ENCODE measurements around the gene KLC4. TPM values are rescaled to one million over a fixed set of nuclear protein-coding genes. Genes with fewer than 3 reads are reported as not detected.
"Not testable (repeated sequence)": the region's sequence is repeated elsewhere in the genome, so short reads cannot be mapped to it uniquely, and the experiment has no call there.

The KLC4 gene
- total and polyA plus RNA-seq, 12 donors, result 17.9 to 43.7 (median 28.3) TPM

DNA sequence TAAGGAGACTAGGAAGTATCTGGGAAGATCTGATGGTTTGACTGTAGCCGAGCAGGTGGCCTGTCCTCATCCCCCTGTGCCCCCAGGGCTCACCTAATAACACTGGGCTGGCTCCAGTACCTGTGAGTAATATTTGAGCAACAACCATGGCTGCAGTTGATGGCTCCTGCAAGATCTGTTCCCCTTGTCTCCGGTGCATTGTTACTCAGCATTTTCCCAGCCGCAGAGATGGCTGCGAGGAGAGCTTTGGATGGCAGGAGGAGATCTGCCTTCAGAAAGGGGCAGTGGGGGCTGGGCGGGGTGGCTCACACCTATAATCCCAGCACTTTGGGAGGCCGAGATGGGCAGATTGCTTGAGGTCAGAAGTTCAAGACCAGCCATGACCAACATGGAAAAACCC is 55.9 kb downstream of the KLC4 start:
- WGBS, 2 donors, result 88 to 98% methylated on average over 6 of the region's 6 CpGs
- Histone ChIP-seq H3K9me3 (no peaks in the 10 kb centered on the region), H3K27ac (no peak overlapping the region), H3K27me3 (no peaks in the 10 kb centered on the region), H3K4me1 (peaks cover 0 to 23% (median 10%) of the 10 kb centered on the region in 9 donors), H3K36me3 (no peaks in the 10 kb centered on the region), H3K4me3 (no peak overlapping the region)
- TF ChIP-seq, protein P1, sequence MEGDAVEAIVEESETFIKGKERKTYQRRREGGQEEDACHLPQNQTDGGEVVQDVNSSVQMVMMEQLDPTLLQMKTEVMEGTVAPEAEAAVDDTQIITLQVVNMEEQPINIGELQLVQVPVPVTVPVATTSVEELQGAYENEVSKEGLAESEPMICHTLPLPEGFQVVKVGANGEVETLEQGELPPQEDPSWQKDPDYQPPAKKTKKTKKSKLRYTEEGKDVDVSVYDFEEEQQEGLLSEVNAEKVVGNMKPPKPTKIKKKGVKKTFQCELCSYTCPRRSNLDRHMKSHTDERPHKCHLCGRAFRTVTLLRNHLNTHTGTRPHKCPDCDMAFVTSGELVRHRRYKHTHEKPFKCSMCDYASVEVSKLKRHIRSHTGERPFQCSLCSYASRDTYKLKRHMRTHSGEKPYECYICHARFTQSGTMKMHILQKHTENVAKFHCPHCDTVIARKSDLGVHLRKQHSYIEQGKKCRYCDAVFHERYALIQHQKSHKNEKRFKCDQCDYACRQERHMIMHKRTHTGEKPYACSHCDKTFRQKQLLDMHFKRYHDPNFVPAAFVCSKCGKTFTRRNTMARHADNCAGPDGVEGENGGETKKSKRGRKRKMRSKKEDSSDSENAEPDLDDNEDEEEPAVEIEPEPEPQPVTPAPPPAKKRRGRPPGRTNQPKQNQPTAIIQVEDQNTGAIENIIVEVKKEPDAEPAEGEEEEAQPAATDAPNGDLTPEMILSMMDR (IDR thresholded peaks at IDR 0.05), result no peak
- intact Hi-C loops (cut with DNase I), result no loop called here
- ATAC-seq (no peak), DNase-seq (no peak)

DNA sequence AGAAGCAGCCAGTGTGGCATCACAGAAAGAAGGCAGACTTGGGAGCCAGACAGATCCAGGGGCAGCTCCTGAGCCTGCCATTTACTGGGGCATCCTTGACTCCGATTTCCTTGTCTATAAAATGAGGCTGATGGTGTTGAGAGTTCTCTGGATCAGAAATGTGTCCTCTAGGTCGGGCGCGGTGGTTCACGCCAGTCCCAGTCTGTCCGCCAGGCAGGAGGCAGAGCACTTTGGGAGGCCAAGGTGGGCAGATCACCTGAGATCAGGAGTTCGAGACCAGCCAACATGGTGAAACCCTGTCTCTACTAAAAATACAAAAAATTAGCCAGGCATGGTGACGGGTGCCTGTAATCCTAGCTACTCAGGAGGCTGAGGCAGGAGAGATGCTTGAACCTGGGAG is 58.0 kb downstream of the KLC4 start:
- peaks cover 0 to 40% (median 20%) of the 10 kb centered on the region in 9 donors for H3K4me1 ChIP-seq
- H3K36me3 ChIP-seq; H3K9me3 ChIP-seq; intact Hi-C loops (cut with DNase I); H3K27ac ChIP-seq; ATAC-seq; H3K27me3 ChIP-seq; H3K4me3 ChIP-seq; DNase-seq: not testable (repeated sequence)
- 87 to 96% methylated on average over 8 of the region's 8 CpGs for WGBS, 2 donors

GRCh38 chr6:43119482-43119881 is 60.1 kb downstream of the KLC4 start:
- 61 to 70% methylated on average over 4 of the region's 4 CpGs for WGBS, 2 donors
- Histone ChIP-seq H3K9me3 (no peaks in the 10 kb centered on the region), H3K27ac (no peak overlapping the region), H3K36me3 (no peaks in the 10 kb centered on the region), H3K4me1 (peaks cover 0 to 49% (median 20%) of the 10 kb centered on the region in 9 donors), H3K4me3 (no peak overlapping the region), H3K27me3 (no peaks in the 10 kb centered on the region)
- no peak for DNase-seq
- TF ChIP-seq, protein P1 (IDR thresholded peaks at IDR 0.05), result no peak
- no peak for ATAC-seq
- intact Hi-C loops (cut with DNase I), result no loop called here

DNA sequence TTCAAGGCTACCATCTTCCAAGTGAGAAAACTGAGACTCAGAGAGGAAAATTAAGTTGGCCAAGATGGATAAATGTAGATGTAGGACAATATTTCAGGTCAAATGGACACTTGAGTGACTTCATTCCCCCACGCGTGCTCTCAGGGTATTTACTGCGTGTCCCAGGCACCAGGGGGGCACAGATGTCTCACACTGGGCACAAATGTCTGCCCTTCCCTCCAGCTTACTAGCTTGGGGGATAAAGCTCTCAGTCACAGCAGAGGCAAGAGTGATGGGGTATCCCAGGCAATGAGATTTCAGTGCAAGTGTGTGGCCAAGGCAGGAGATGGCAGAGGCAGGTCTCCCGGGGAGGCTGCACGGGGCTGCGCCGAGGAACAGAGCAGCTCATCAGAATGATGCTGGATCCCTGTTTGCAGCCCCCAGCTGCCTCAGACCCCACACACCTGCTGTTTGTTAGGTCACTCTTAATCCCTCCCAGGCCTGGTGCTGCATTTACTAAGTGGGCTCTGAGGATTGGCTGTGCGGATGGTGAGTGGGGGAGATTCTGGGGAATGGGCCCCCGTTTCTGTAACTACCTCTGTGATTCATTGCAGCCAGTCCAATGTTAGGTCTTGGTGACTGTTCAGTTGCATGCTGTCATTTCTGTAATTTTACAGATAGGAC is 60.8 kb downstream of the KLC4 start:
- no peak overlapping the region for H3K4me3 ChIP-seq
- intact Hi-C loops (cut with DNase I), result no loop called here
- H3K27ac ChIP-seq, result no peak overlapping the region
- WGBS, 2 donors, result 86 to 88% methylated on average over 9 of the region's 9 CpGs
- H3K36me3 ChIP-seq, result no peaks in the 10 kb centered on the region
- no peaks in the 10 kb centered on the region for H3K9me3 ChIP-seq
- H3K27me3 ChIP-seq, result no peaks in the 10 kb centered on the region
- DNase-seq (no peak), ATAC-seq (no peak)
- TF ChIP-seq, protein P1 (IDR thresholded peaks at IDR 0.05), result no peak
- peaks cover 0 to 46% (median 20%) of the 10 kb centered on the region in 9 donors for H3K4me1 ChIP-seq

All from heart right ventricle (tissue), 16 donors.